Gastroesophageal sphincter (tissue), 4 donors: ENCODE data around the gene ARPIN. TPM values are rescaled to one million over a fixed set of nuclear protein-coding genes. Genes with fewer than 3 reads are reported as not detected.

Experiments used
- ATAC-seq: fragments of 150-250 bp; one replicate; pipeline ENCODE4 v1.9.1; 2016; ENCODE audit warnings: mild to moderate bottlenecking, moderate library complexity
- H3K27ac ChIP-seq, 4 donors: fragments of 200-600 bp; sonication (generic) in 3 of 4; 1 replicate in 3 of 4; 2 replicates in 1 of 4; pipeline ENCODE4 v1.5.1; 2016 to 2019
- H3K27me3 ChIP-seq: fragments of 200-600 bp; sonication (generic); one replicate; pipeline ENCODE4 v1.5.1; 2019
- H3K36me3 ChIP-seq, 2 donors: fragments of 200-600 bp; sonication (generic); one replicate each; pipeline ENCODE4 v1.5.1; 2019; ENCODE audit warnings: control low read depth in 1 of 2
- H3K4me1 ChIP-seq, 3 donors: fragments of 200-600 bp; sonication (generic); 1 replicate in 2 of 3; 2 replicates in 1 of 3; pipeline ENCODE4 v1.5.1; 2016 to 2019; ENCODE audit warnings: control low read depth in 2 of 3
- H3K4me3 ChIP-seq, 2 donors: fragments of 200-600 bp; sonication (generic); one replicate each; pipeline ENCODE4 v1.5.1; 2019; ENCODE audit warnings: mild to moderate bottlenecking in 1 of 2, moderate library complexity in 1 of 2
- H3K9me3 ChIP-seq, 3 donors: fragments of 200-600 bp; sonication (generic); one replicate each; pipeline ENCODE4 v1.5.1; 2017 to 2019; ENCODE audit warnings: control low read depth in 2 of 3
- POLR2A ChIP-seq, 2 donors: fragments of 450-650 bp; IDR thresholded peaks; one replicate each; pipeline ENCODE4 v1.6.1; 2017; ENCODE audit warnings: antibody characterized with exemption in 2 of 2, mild to moderate bottlenecking in 2 of 2, moderate library complexity in 1 of 2
- POLR2AphosphoS5 ChIP-seq: sonication (generic); formaldehyde crosslinking; IDR thresholded peaks from one replicate; pipeline ENCODE4 v1.6.1; 2017; ENCODE audit warnings: antibody characterized with exemption
- WGBS, 2 donors: methylation state at CpG; one replicate each; pipeline ENCODE4 v1.1.5; 2018; ENCODE audit warnings: low coverage in 1 of 2; 5-methylcytosine and 5-hydroxymethylcytosine counted together
- small RNA-seq, 4 donors: library from RNA; depleted of rRNA; stranded (forward); fragments of <200 nt; gene quantifications; one replicate each; pipeline ENCODE3, GENCODE V24; 2016
- total RNA-seq, 4 donors: library from RNA; depleted of rRNA; stranded (reverse); fragments of >200 nt; gene quantifications; one replicate each; pipeline ENCODE4 v1.1.0, GENCODE V29; 2016

Gene ARPIN
- total RNA-seq, 4 donors from 2014 or later: 20.9 to 25.4 (median 24.3) TPM

- H3K36me3 ChIP-seq: peaks cover 0 to 71% of the 10 kb centered on the region in 2 donors
Observed at GRCh38 chr15:89845305-89845893, 67.4 kb downstream of the ARPIN start.

More at GRCh38 chr15:89845305-89845893, 67.4 kb downstream of the ARPIN start:
- H3K4me3 ChIP-seq: no peak overlapping the region
- WGBS, 2 donors: 63 to 68% methylated on average over 4 to 5 of the region's 5 CpGs
- ATAC-seq: peak; percentile 46
- H3K9me3 ChIP-seq: no peaks in the 10 kb centered on the region
- H3K27ac ChIP-seq: no peak overlapping the region
- TF ChIP-seq POLR2AphosphoS5 (no peak), POLR2A (IDR thresholded peaks at IDR 0.05) (no peak)
- no peaks in the 10 kb centered on the region for H3K27me3 ChIP-seq
- H3K4me1 ChIP-seq: peaks cover 0 to 3% (median 0%) of the 10 kb centered on the region in 3 donors

Small RNAs within 50 kb of the gene (small RNA-seq; reads per million reads assigned to genes)
- gene MIR5009: 0 to 0.45 (median 0) reads per million in 4 donors
- gene MIR5094: 0 reads per million in 4 donors
- gene RNU6-1111P: 0 reads per million in 4 donors
- 0 reads per million in 4 donors for gene RNU7-111P

Other genes starting within 250 kb of the ARPIN start
- 10 to 100 TPM in 1 of 4 donors, 1 to 10 TPM in 3; 1.2 to 22.2 (median 2.5) TPM for gene PLIN1, start 233.6 kb downstream of the ARPIN start, total RNA-seq
- 10 to 100 TPM; 11.6 to 17.6 (median 16.4) TPM for gene PEX11A, start 222.2 kb downstream of the ARPIN start, total RNA-seq
- under 1 TPM in 1 of 4 donors, not detected in 3; 0.15 TPM for gene WDR93, start 222.1 kb downstream of the ARPIN start, total RNA-seq
- gene MESP1, start 161.7 kb downstream of the ARPIN start, total RNA-seq: 1 to 10 TPM in 1 of 4 donors, under 1 TPM in 3; 0.15 to 2.0 (median 0.60) TPM
- gene MESP2, start 136.6 kb downstream of the ARPIN start, total RNA-seq: not detected
- gene ANPEP, start 98.1 kb downstream of the ARPIN start, total RNA-seq: 10 to 100 TPM in 3 of 4 donors, 1 to 10 TPM in 1; 2.3 to 24.4 (median 15.9) TPM
- gene AP3S2, start 19.0 kb downstream of the ARPIN start, total RNA-seq: 10 to 100 TPM; 38.9 to 60.2 (median 46.2) TPM
- gene ZNF710, start 88.4 kb upstream of the ARPIN start, total RNA-seq: 10 to 100 TPM in 3 of 4 donors, 1 to 10 TPM in 1; 7.3 to 13.2 (median 11.4) TPM
- 100 to 1,000 TPM in 3 of 4 donors, 10 to 100 TPM in 1; 45.2 to 289 (median 132) TPM for gene IDH2, start 189.5 kb upstream of the ARPIN start, total RNA-seq